HG03135 (cell line): ENCODE results near the gene TAL2.
"Not testable (repeated sequence)": the region's sequence is repeated elsewhere in the genome, so short reads cannot be mapped to it uniquely, and the experiment has no call there.

ENCODE experiments used
- ATAC-seq: cut with Tn5 transposase; IDR thresholded peaks from one replicate; pipeline ENCODE4 v1.9.1; 2021; ENCODE audit warnings: mild to moderate bottlenecking, moderate library complexity; ENCODE audit not compliant: unreplicated experiment

TAL2 gene

DNA sequence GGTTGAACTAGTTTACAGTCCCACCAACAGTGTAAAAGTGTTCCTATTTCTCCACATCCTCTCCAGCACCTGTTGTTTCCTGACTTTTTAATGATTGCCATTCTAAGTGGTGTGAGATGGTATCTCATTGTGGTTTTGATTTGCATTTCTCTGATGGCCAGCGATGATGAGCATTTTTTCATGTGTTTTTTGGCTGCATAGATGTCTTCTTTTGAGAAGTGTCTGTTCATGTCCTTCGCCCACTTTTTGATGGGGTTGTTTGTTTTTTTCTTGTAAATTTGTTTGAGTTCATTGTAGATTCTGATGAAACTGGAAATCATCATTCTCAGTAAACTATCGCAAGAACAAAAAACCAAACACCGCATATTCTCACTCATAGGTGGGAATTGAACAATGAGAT lies 41.4 kb downstream of the TAL2 start:
- ATAC-seq, result not testable (repeated sequence)

DNA sequence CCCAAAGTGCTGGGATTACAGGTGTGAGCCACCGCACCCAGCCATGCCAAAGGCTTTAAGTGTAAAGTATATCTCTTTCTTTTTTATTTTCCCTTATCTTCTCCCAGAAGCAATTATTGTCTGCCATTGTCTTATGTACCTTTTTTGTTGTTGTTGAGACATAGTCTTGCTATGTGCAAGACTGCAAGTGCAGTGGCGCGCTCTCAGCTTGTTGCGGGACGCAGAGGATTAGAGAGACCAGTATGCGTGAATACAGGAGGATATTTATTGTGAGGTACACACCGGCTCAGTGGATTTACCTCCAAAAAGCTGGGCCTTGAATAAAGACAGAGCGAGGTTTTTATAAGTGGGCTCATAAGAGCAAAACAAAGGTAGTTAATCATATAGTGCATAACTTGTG lies 43.9 kb downstream of the TAL2 start:
- no peak for ATAC-seq

DNA sequence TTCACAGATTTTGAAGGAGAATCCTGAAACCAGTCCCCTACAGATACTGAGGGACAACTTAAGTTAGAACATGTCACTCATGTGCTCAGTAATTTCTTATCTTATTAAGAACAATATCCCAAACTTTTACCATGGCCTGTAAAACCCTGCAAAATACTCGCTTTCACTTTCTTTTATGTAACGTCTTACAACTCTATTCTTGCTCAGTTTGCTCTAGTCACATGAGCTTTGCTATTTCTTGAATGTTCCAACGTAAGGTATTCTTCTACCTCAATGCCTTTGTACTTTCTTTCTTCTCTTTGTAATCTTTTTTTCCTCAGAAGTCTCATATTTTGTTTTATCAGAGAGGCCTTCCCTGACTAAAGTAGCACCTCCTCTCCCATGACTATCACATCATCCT lies 46.1 kb downstream of the TAL2 start:
- peak; percentile 62 for ATAC-seq

DNA sequence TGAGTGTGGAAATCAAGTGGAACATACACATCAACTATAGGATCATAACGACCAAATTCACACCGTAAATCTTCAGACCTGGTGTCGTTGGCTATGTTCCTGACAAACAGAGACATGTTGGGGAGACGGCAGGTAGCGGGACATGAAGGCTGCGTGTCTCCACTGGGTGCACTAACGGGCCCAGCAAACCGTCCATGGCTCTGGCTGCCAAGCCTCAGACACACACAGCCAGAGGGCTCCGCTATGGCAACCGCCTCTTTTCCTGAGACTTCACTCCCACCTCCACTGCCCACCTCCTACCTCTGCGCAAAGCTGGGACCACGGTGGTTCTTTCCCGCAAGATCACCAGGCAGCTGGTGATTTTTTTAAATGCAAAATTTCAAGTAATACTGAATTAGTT lies 48.4 kb downstream of the TAL2 start:
- ATAC-seq, result no peak

DNA sequence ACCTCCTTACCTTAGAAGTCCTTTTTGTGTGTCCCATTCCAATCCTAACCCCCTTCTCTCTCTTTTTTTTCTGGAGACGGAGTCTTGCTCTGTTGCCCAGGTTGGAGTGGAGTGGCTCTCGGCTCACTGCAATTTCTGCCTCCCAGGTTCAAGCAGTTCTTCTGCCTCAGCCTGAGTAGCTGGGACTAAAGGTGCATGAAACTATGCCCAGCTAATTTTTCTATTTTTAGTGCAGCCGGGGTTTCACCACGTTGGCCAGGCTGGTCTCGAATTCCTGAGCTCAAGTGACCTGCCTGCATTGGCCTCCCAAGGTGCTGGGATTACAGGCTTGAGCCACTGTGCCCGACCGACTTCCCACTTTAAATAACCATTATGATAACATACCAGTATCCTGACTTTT lies 49.6 kb downstream of the TAL2 start:
- ATAC-seq, result no peak

DNA sequence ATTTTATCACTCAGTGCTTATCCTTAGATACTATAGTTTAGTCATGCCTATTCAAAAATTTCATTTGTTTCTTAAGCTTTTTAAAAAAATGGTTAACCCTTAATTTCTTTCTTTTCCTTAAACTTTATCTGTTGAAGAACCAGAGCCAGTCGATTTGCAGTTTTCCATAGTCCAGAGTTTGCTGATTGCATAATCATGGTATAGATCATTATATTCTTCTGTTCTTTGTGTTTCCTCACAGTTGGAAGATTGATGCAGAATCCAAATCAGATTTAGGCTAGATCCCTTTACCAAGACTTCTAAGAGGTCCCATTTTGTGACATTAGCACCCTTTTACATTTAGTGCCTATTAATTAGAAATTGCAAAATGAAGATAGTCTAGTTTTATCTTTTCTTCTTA lies 50.0 kb downstream of the TAL2 start:
- no peak for ATAC-seq
